Measurements from ENCODE around the gene DOCK2.

DOCK2 gene

GRCh38 chr5:169989365-169989764 lies 352.3 kb downstream of the DOCK2 start:
- Histone ChIP-seq H3K4me3 (ENCODE audit: low read length) (no peak overlapping the region), H3K4me2 (ENCODE audit: low read depth, low read length) (no peak overlapping the region), H3K9me3 (replicated peaks; ENCODE audit: insufficient read depth, low read length) (no peaks in the 10 kb centered on the region), H3K79me2 (ENCODE audit: low read length) (no peaks in the 10 kb centered on the region), H3K9me2 (replicated peaks; ENCODE audit: insufficient read depth, low read length) (no peaks in the 10 kb centered on the region), H2AFZ (ENCODE audit: low read length) (no peak overlapping the region), H3F3A (ENCODE audit: insufficient read depth, low read length) (no peaks in the 10 kb centered on the region), H3K27me3 (replicated peaks; ENCODE audit: insufficient read depth, low read length) (no peaks in the 10 kb centered on the region), H3K27ac (ENCODE audit: low read length) (no peak overlapping the region), H3K9ac (ENCODE audit: low read length) (no peak overlapping the region), H4K20me1 (ENCODE audit: insufficient read depth, low read length) (no peaks in the 10 kb centered on the region), H3K36me3 (replicated peaks; ENCODE audit: insufficient read depth, low read length) (no peaks in the 10 kb centered on the region), H3K4me1 (ENCODE audit: low read length) (no peaks in the 10 kb centered on the region)
- TF ChIP-seq EZH2phosphoT487 (IDR thresholded peaks at IDR 0.05; ENCODE audit: low read length), result no peak
- TF ChIP-seq CTCF (IDR thresholded peaks at IDR 0.05; ENCODE audit: low read length), result no peak
- no peak for TF ChIP-seq EZH2 (optimal IDR thresholded peaks at IDR 0.05; ENCODE audit: low read depth, low read length)
- DNase-seq, result no peak

GRCh38 chr5:169991115-169991869 lies 354.2 kb downstream of the DOCK2 start:
- Histone ChIP-seq H3F3A (ENCODE audit: insufficient read depth, low read length) (no peaks in the 10 kb centered on the region), H3K9ac (ENCODE audit: low read length) (no peak overlapping the region), H3K4me1 (ENCODE audit: low read length) (no peaks in the 10 kb centered on the region), H2AFZ (ENCODE audit: low read length) (no peak overlapping the region), H3K36me3 (replicated peaks; ENCODE audit: insufficient read depth, low read length) (no peaks in the 10 kb centered on the region; the same call in 1 of the 2 replicates), H3K27me3 (replicated peaks; ENCODE audit: insufficient read depth, low read length) (no peaks in the 10 kb centered on the region), H3K79me2 (ENCODE audit: low read length) (no peaks in the 10 kb centered on the region), H3K9me2 (replicated peaks; ENCODE audit: insufficient read depth, low read length) (no peaks in the 10 kb centered on the region), H3K9me3 (replicated peaks; ENCODE audit: insufficient read depth, low read length) (no peaks in the 10 kb centered on the region), H3K27ac (ENCODE audit: low read length) (no peak overlapping the region), H3K4me2 (ENCODE audit: low read depth, low read length) (no peak overlapping the region), H3K4me3 (ENCODE audit: low read length) (no peak overlapping the region), H4K20me1 (ENCODE audit: insufficient read depth, low read length) (no peaks in the 10 kb centered on the region)
- no peak for DNase-seq
- no peak for TF ChIP-seq EZH2phosphoT487 (IDR thresholded peaks at IDR 0.05; ENCODE audit: low read length)
- no peak for TF ChIP-seq EZH2 (optimal IDR thresholded peaks at IDR 0.05; ENCODE audit: low read depth, low read length)
- no peak for TF ChIP-seq CTCF (IDR thresholded peaks at IDR 0.05; ENCODE audit: low read length)

- H3K9me2 ChIP-seq (replicated peaks; ENCODE audit: insufficient read depth, low read length), result no peaks in the 10 kb centered on the region
- H3K9me3 ChIP-seq (replicated peaks; ENCODE audit: insufficient read depth, low read length), result no peaks in the 10 kb centered on the region
- no peak overlapping the region for H3K27ac ChIP-seq (ENCODE audit: low read length)
- H3K4me3 ChIP-seq (ENCODE audit: low read length), result no peak overlapping the region
- TF ChIP-seq CTCF (IDR thresholded peaks at IDR 0.05; ENCODE audit: low read length) (no peak), EZH2 (optimal IDR thresholded peaks at IDR 0.05; ENCODE audit: low read depth, low read length) (no peak), EZH2phosphoT487 (IDR thresholded peaks at IDR 0.05; ENCODE audit: low read length) (no peak)
- no peak for DNase-seq
- H3F3A ChIP-seq (ENCODE audit: insufficient read depth, low read length), result no peaks in the 10 kb centered on the region
- no peak overlapping the region for H3K4me2 ChIP-seq (ENCODE audit: low read depth, low read length)
- no peaks in the 10 kb centered on the region for H4K20me1 ChIP-seq (ENCODE audit: insufficient read depth, low read length)
- no peaks in the 10 kb centered on the region for H3K4me1 ChIP-seq (ENCODE audit: low read length)
- H3K36me3 ChIP-seq (replicated peaks; ENCODE audit: insufficient read depth, low read length), result no peaks in the 10 kb centered on the region; the same call in 1 of the 2 replicates
- no peaks in the 10 kb centered on the region for H3K79me2 ChIP-seq (ENCODE audit: low read length)
- no peaks in the 10 kb centered on the region for H3K27me3 ChIP-seq (replicated peaks; ENCODE audit: insufficient read depth, low read length)
- no peak overlapping the region for H2AFZ ChIP-seq (ENCODE audit: low read length)
- no peak overlapping the region for H3K9ac ChIP-seq (ENCODE audit: low read length)
Observed at GRCh38 chr5:169992789-169993484, 355.9 kb downstream of the DOCK2 start.

Measured in MM.1S (cell line).